Measurements from ENCODE around the gene RFTN1.

GRCh38 chr3:16273867-16274266 is 239.6 kb downstream of the RFTN1 start:
- TF ChIP-seq CTCF (IDR thresholded peaks at IDR 0.05) (no peak), EP300 (IDR thresholded peaks at IDR 0.05) (no peak), POLR2A (IDR thresholded peaks at IDR 0.05; ENCODE audit: low read length) (no peak), CHD2 (IDR thresholded peaks at IDR 0.05; ENCODE audit: low read length, partially characterized antibody) (no peak), HMGXB4 (CRISPR knock-in tag; IDR thresholded peaks at IDR 0.05; ENCODE audit: borderline replicate concordance) (no peak)
